NCI-H460 (cell line): ENCODE data around the gene ZNF841. TPM values are rescaled to one million over a fixed set of nuclear protein-coding genes. Genes with fewer than 3 reads are reported as not detected.
"Not testable (repeated sequence)": the region's sequence is repeated elsewhere in the genome, so short reads cannot be mapped to it uniquely, and the experiment has no call there.

ENCODE experiments used
- DNase-seq: peaks from one replicate; pipeline ENCODE4 v3.0.0-alpha.2; 2016; ENCODE audit warnings: low read depth; ENCODE audit errors: extremely low read depth
- polyA plus RNA-seq: library from polyadenylated mRNA; depleted of rRNA; stranded (reverse); fragments of >200 nt; gene quantifications from 2 replicates; pipeline ENCODE4 v1.2.3, GENCODE V29; 2014; cell fraction: nucleus; rRNA removed
- total RNA-seq: library from RNA; depleted of rRNA; stranded (reverse); fragments of >200 nt; shearing (Covaris generic); gene quantifications from 2 replicates; pipeline ENCODE4 v1.2.3, GENCODE V29; 2014; rRNA removed

Gene ZNF841
- 8.8 and 9.9 TPM in 2 replicates for total RNA-seq
- polyA plus RNA-seq = 10.4 and 50.2 TPM in 2 replicates

- DNase-seq = peak; percentile 81
Measured at GRCh38 chr19:52095172-52096014, at the start of gene ZNF841. Gene ZNF841 (minus strand): TSS chr19:52095765. CDS start chr19:52084801, 10,964 bp downstream.

DNA sequence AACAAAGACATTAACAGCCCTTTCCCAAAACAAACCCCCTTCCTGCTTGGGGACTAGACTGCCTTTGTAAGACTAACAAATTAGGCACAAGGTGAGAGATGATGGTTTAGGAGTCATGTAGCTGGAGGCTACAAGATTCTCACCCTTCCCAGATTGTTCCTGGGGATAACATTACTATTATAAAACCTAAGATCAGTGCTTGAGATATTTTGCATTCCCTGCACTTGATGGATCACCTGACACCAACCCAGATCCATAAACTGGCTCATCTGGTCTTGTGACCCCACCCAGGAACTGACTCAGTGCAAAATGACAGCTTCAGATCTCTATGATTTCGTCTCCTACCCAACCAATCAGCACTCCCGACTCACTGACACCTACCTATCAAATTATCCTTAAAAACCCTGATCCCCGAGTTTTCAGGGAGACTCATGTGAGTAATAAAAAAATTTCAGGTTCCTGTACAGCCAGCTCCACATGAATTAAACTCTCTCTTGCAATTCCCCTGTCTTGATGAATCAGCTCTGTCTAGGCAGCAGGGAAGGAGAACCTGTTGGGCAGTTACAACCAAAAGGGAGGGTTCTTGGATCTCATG lies 46.5 kb upstream of the ZNF841 start:
- no peak for DNase-seq

- no peak for DNase-seq
Measured at GRCh38 chr19:52141203-52141602, 45.6 kb upstream of the ZNF841 start.

GRCh38 chr19:52140032-52140710 lies 44.6 kb upstream of the ZNF841 start:
- no peak for DNase-seq

- DNase-seq = peak; percentile 86
Measured at GRCh38 chr19:52139252-52140031, 43.9 kb upstream of the ZNF841 start, which contains the start of gene ZNF616. Gene ZNF616 (minus strand): TSS chr19:52139938. CDS start chr19:52130512, 9,426 bp downstream.

GRCh38 chr19:52138983-52139251 lies 43.4 kb upstream of the ZNF841 start:
- DNase-seq = no peak

DNA sequence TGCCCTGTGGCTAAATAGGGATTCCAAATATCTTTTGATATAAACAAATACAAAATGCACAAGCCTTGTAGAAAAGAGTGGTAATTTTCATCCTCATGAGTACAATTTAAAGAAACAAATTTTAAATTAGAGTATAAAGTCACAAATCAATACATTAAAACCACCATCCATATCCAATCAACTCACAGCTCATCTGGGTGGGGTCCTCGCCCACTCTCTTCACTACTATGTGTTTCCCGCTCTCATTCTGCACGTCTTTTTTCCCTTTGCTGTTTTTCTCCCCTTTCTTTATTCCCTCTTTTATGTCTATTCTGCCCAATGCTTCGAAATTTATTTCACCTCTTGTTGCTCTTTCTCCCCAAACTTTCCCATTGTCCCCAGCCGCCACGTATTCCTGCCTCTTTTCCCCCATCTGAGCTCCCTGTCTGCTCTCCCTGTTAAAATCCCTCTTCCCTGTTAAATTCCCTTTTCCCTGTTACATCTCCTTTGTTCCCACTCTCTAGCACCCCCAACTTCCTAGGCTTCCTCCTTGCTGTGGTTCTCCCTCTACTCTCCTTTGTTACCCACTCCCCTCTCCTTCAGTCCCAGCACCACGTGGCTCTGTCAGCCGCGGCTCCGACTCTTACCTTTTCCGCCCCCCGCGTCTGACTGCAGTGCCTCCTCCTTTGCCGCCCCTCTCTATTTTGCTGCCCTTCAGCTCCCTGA lies 42.9 kb upstream of the ZNF841 start:
- peak; percentile 1 for DNase-seq

GRCh38 chr19:52120286-52120685 lies 24.7 kb upstream of the ZNF841 start:
- DNase-seq = no peak

GRCh38 chr19:52115526-52116053 lies 20.0 kb upstream of the ZNF841 start:
- DNase-seq = no peak

GRCh38 chr19:52114691-52115090 lies 19.1 kb upstream of the ZNF841 start:
- no peak for DNase-seq

DNA sequence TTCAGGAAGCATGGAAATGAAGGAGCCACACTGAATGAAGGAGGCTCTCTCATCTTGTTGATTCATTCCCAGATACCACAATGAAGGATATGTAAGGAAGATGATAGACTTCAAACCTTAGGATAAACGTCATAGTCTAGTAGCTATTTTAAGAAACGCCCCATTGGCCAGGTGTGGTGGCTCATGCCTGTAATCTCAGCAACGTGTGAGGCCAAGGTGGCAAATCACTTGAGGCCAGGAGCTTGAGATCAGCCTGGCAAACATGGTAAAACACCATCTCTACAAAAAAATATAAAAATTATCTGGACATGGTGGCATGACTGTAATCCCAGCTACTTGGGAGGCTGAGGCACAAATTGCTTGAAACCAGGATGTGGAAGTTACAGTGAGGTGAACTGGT lies 17.1 kb upstream of the ZNF841 start:
- DNase-seq = no peak

GRCh38 chr19:52110780-52111179 lies 15.2 kb upstream of the ZNF841 start:
- DNase-seq = no peak

- DNase-seq = no peak
Measured at GRCh38 chr19:52102782-52103181, 7.2 kb upstream of the ZNF841 start.

DNA sequence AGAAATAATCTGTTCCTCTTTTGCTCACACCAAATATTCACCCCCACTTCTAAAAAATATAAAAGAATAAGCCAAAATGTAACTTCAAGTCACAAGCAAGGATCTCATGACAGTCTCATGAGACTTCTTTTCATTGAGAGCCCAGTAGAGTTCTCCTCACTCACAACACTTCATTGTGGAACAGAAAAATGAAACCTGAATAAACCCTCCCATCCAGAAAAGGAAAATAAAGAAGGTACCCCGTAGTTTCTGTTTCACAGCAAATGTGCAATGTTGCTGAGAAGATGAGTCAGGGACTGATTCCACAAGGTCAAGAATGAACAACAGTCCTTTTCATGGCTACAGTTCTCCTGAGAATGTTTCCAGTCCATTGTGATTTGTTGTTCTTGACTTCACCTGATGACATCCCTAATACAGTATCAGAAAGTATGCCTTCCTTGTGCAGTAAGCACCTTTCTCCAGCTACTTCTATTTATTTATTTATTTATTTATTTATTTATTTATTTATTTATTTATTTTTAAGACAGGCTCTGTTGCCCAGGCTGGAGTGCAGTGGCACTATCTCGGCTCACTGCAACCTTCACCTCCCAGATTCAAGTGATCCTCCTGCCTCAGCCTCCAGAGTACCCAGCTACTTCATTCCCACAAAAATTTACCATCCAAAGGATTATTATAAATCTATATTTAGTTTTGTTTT lies 6.4 kb upstream of the ZNF841 start:
- no peak for DNase-seq

- no peak for DNase-seq
Measured at GRCh38 chr19:52099497-52100138, 4.1 kb upstream of the ZNF841 start.

GRCh38 chr19:52096416-52096815 lies 851 bp upstream of the ZNF841 start:
- DNase-seq = not testable (repeated sequence)

DNA sequence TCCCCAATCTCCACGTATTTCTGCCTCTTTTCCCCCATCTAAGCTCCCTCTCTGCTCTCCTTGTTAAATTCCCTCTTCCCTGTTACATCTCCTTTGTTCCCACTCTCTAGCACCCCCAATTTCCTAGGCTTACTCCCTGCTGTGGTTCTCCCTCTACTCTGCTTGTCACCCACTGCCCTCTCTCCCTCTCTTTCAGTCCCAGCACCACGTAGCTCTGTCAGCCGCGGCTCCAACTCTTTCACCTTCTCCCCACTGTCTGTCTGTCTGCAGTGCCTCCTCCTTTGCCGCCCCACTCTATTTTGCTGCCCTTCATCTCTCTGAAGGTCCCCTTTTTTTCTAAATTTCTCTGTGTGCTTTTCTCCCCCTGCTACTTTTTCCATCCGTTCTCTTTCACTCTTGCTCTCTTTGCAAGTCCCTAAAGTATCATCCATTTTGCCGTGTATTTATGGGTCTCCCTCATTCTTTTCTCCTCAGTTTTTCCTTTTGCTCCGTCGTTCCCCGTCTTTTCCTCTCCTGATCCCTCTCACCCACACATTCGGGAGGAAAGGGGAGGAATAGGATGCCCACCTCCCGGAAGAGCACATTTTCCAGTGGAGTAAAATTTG lies 937 bp downstream of the ZNF841 start:
- DNase-seq = no peak

DNA sequence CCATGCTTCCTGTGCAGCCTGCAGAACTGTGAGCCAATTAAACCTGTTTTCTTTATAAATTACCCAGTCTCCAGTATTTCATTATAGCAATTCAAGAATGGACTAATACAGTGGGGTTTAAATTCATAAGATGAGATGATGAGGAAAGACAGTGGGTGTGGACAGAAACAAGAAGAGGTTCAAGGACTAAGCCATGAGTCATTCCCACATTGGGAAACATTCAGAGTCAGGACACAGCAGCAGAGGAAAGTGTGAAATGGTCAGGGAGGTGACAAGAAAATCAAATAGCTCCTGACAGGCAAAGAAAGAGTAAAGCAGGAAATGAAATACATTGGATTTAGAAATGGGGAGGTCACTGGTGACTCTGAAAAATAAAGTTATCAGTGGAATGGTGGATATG lies 9.1 kb downstream of the ZNF841 start:
- no peak for DNase-seq
